NT2/D1 (cell line): ENCODE results near the gene SMCHD1.

Experiments used
- SUZ12 ChIP-seq: IDR thresholded peaks from 2 replicates; pipeline ENCODE4 v1.6.1; 2011; ENCODE audit not compliant: insufficient read length, insufficient read depth; ENCODE audit errors: extremely low read depth
- YY1 ChIP-seq: IDR thresholded peaks from 2 replicates; pipeline ENCODE4 v1.6.1; 2011; ENCODE audit not compliant: insufficient read length, insufficient read depth
- ZNF274 ChIP-seq: IDR thresholded peaks from 2 replicates; pipeline ENCODE4 v1.6.1; 2011; ENCODE audit warnings: mild to moderate bottlenecking, low read depth, low read length

DNA sequence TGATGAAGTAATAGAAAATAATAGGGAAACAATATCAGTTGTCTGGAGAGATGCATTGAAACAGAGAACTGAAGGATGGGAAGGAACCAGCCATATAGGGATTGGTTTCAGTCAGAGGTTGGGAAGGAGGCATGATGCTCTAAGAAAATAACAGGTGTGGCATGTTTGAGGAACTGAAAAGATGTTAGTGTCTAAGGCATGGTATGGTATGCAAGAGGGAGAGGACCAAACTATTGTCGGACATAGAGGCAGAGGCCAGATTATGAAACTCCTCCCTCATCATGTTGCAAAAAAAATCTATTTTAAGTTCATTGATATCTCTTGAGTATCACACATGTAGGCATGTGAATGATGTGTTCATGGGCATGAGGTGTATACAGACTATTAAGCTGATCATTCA, 142.4 kb downstream of the SMCHD1 start:
- TF ChIP-seq ZNF274 (no peak), SUZ12 (no peak), YY1 (no peak)
